ENCODE data around the gene NRN1L. TPM values are rescaled to one million over a fixed set of nuclear protein-coding genes. Genes with fewer than 3 reads are reported as not detected.

NRN1L gene
- total RNA-seq, 5 donors from 2014 or later (not counting 1 experiment from before 2014, with no cell fraction given): 0.72 to 5.3 (median 3.1) TPM

DNA sequence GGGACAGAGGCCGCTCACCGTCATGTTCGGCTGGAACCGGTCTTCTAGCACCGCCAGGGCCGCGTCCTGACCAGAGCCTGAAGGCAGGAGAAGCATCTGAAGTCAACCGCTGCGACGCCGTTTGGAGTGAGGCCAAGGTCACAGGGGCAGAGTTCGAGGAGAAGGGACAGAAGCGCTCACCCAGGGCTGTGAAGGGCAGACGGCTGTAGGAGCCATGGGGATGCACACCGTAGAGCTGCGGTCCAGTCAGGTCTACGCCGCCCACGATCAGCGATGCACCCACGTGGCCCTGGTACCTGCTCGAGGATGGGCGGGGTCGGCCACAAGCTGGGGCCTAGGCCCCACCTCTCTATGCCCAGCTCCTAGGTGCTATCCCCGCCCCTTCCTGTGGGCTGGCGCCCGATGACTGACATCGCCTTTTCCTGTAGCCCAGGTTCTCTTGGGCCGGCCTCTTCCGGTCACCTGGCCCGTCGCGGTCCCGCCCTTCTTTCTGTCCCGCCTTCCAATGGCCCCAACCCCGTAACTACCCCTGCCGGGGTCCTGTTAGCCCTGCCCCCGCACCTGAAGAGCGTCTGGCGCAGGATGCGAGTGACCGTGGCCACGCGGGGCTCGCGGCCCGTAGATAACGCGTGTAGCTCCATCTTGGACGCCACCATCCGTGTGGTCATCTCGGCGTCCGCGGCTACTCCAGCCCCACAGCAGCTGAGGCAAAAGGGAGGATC, 50.9 kb downstream of the NRN1L start:
- peaks cover 9 to 41% of the 10 kb centered on the region in 2 donors for H3K36me3 ChIP-seq (ENCODE audit: control insufficient read depth in 2 of 2, extremely low read depth in 1 of 2, insufficient read depth in 1 of 2, low read length in 1 of 2)
- peak overlapping the region; percentile 95 to 97 for H3K4me3 ChIP-seq (ENCODE audit: control insufficient read depth in 1 of 2, extremely low read depth in 1 of 2, low read length in 1 of 2)
- H3K4me3 Mint-ChIP-seq: peak overlapping the region; percentile 98 to 99 (median 99)
- ChIA-PET CTCF (interaction anchor here (0.5 to 1.5 kb wide), 5 partner anchors 129 to 454 kb away, joined by 3 to 5 read pairs (median 4); partner anchors contain the start of genes ACD (in 1 of the 2), ATP6V0D1 (in 1 of the 2), RANBP10 (in 1 of the 2) and TSNAXIP1 (in 1 of the 2)), POLR2A (interaction anchor here (0.6 kb wide), 2 partner anchors 42 to 1792 kb away, joined by 3 to 8 read pairs; partner anchors contain the start of gene PSKH1 (in 1 of the 2))
- no peaks in the 10 kb centered on the region for H3K9me3 Mint-ChIP-seq
- DNase-seq: peak; percentile 82 to 97 (median 95)
- peak overlapping the region; percentile 82 for H3K27ac ChIP-seq (ENCODE audit: low read length)
- no peaks in the 10 kb centered on the region for H3K27me3 Mint-ChIP-seq
- ATAC-seq (replicated peaks in 1 of 4): peak; percentile 89 to 91 (median 90)
- H3K4me1 ChIP-seq (ENCODE audit: control insufficient read depth in 1 of 2, extremely low read depth in 1 of 2, insufficient read depth in 2 of 2, low read length in 2 of 2): peaks cover 6 to 47% of the 10 kb centered on the region in 2 experiments
- peaks cover 38 to 48% (median 44%) of the 10 kb centered on the region in 3 donors for H3K4me1 Mint-ChIP-seq
- peaks cover 25% of the 10 kb centered on the region for H3K36me3 Mint-ChIP-seq
- H3K27ac Mint-ChIP-seq: peak overlapping the region; percentile 99
- H3K9me3 ChIP-seq: no peaks in the 10 kb centered on the region
- WGBS (ENCODE audit: insufficient coverage): 11% methylated on average over 55 of the region's 55 CpGs
- H3K27me3 ChIP-seq (replicated peaks in 1 of 2; ENCODE audit: control insufficient read depth in 2 of 2, extremely low read depth in 1 of 2, insufficient read depth in 2 of 2, low read length in 1 of 2): no peaks in the 10 kb centered on the region

Other genes starting within 250 kb of the NRN1L start
- gene CARMIL2, start 239.7 kb upstream of the NRN1L start, total RNA-seq: 100 to 1,000 TPM; 150 to 271 (median 243) TPM
- gene ACD, start 224.6 kb upstream of the NRN1L start, total RNA-seq: 10 to 100 TPM; 24.5 to 62.6 (median 53.6) TPM
- gene PARD6A, start 223.9 kb upstream of the NRN1L start, total RNA-seq: 10 to 100 TPM in 1 of 5 donors, 1 to 10 TPM in 4; 2.9 to 10.6 (median 7.6) TPM
- gene ENKD1, start 218.1 kb upstream of the NRN1L start, total RNA-seq: 10 to 100 TPM in 3 of 5 donors, 1 to 10 TPM in 2; 4.2 to 12.1 (median 10.1) TPM
- gene C16orf86, start 218.1 kb upstream of the NRN1L start, total RNA-seq: 1 to 10 TPM; 1.9 to 6.7 (median 5.4) TPM
- gene GFOD2, start 165.6 kb upstream of the NRN1L start, total RNA-seq: 10 to 100 TPM in 4 of 5 donors, 1 to 10 TPM in 1; 8.5 to 23.2 (median 16.7) TPM
- 10 to 100 TPM; 21.9 to 29.3 (median 24.5) TPM for gene RANBP10, start 78.3 kb upstream of the NRN1L start, total RNA-seq
- under 1 TPM; 0.30 to 0.45 (median 0.37) TPM for gene TSNAXIP1, start 78.0 kb upstream of the NRN1L start, total RNA-seq
- gene THAP11, start 42.6 kb upstream of the NRN1L start, total RNA-seq: 10 to 100 TPM; 37.9 to 59.9 (median 55.5) TPM
- gene NUTF2, start 38.0 kb upstream of the NRN1L start, total RNA-seq: 10 to 100 TPM; 37.4 to 55.0 (median 48.3) TPM
- gene CENPT, start 37.2 kb upstream of the NRN1L start, total RNA-seq: 100 to 1,000 TPM in 3 of 5 donors, 10 to 100 TPM in 2; 85.0 to 117 (median 111) TPM
- gene EDC4, start 11.8 kb upstream of the NRN1L start, total RNA-seq: 100 to 1,000 TPM; 110 to 144 (median 136) TPM
- gene PSKH1, start 8.4 kb downstream of the NRN1L start, total RNA-seq: 10 to 100 TPM; 14.8 to 31.4 (median 28.1) TPM
- 10 to 100 TPM in 4 of 5 donors, 1 to 10 TPM in 1; 9.4 to 14.2 (median 13.2) TPM for gene CTRL, start 47.0 kb downstream of the NRN1L start, total RNA-seq
- 100 to 1,000 TPM; 118 to 214 (median 165) TPM for gene PSMB10, start 52.0 kb downstream of the NRN1L start, total RNA-seq
- gene LCAT, start 59.2 kb downstream of the NRN1L start, total RNA-seq: 10 to 100 TPM in 4 of 5 donors, 1 to 10 TPM in 1; 9.8 to 20.7 (median 18.7) TPM
- 10 to 100 TPM; 23.3 to 39.6 (median 33.7) TPM for gene SLC12A4, start 83.8 kb downstream of the NRN1L start, total RNA-seq
- 1 to 10 TPM in 4 of 5 donors, under 1 TPM in 1; 0.48 to 1.5 (median 1.1) TPM for gene DPEP3, start 95.6 kb downstream of the NRN1L start, total RNA-seq
- gene DPEP2, start 114.6 kb downstream of the NRN1L start, total RNA-seq: 100 to 1,000 TPM in 3 of 5 donors, 10 to 100 TPM in 2; 51.5 to 122 (median 100) TPM
- gene DPEP2NB, start 131.0 kb downstream of the NRN1L start, total RNA-seq: not detected
- gene DDX28, start 138.3 kb downstream of the NRN1L start, total RNA-seq: 10 to 100 TPM; 15.5 to 21.0 (median 17.6) TPM
- 10 to 100 TPM; 14.5 to 19.4 (median 15.8) TPM for gene DUS2, start 138.4 kb downstream of the NRN1L start, total RNA-seq
- gene NFATC3, start 200.5 kb downstream of the NRN1L start, total RNA-seq: 100 to 1,000 TPM; 111 to 144 (median 116) TPM